HG03432 (cell line): ENCODE data around the gene CEACAM19.
"Not testable (repeated sequence)": the region's sequence is repeated elsewhere in the genome, so short reads cannot be mapped to it uniquely, and the experiment has no call there.

Experiments
- ATAC-seq: cut with Tn5 transposase; IDR thresholded peaks from one replicate; pipeline ENCODE4 v1.9.1; 2021; ENCODE audit warnings: mild to moderate bottlenecking, moderate library complexity; ENCODE audit not compliant: unreplicated experiment

Gene CEACAM19

GRCh38 chr19:44720945-44721344 lies 49.7 kb downstream of the CEACAM19 start:
- no peak for ATAC-seq

- ATAC-seq, result not testable (repeated sequence)
These were observed 50.1 kb downstream of the CEACAM19 start for GRCh38 chr19:44721369-44721768.

- ATAC-seq, result no peak
These were observed 51.1 kb downstream of the CEACAM19 start for GRCh38 chr19:44722131-44723121.

GRCh38 chr19:44723299-44723951 lies 52.1 kb downstream of the CEACAM19 start:
- peak; percentile 24 for ATAC-seq

- ATAC-seq, result peak; percentile 55
These were observed 52.7 kb downstream of the CEACAM19 start for GRCh38 chr19:44723952-44724319.

GRCh38 chr19:44725251-44725650 lies 54.0 kb downstream of the CEACAM19 start:
- ATAC-seq, result no peak

GRCh38 chr19:44725684-44726083 lies 54.4 kb downstream of the CEACAM19 start:
- ATAC-seq, result no peak

GRCh38 chr19:44726465-44726864 lies 55.2 kb downstream of the CEACAM19 start:
- ATAC-seq, result no peak

- ATAC-seq, result no peak
These were observed 56.9 kb downstream of the CEACAM19 start for GRCh38 chr19:44728178-44728577.

- ATAC-seq, result no peak
These were observed 58.3 kb downstream of the CEACAM19 start for GRCh38 chr19:44729516-44730033.

GRCh38 chr19:44731081-44731480 lies 59.8 kb downstream of the CEACAM19 start:
- no peak for ATAC-seq

- ATAC-seq, result no peak
These were observed 60.3 kb downstream of the CEACAM19 start for GRCh38 chr19:44731622-44732021.

- ATAC-seq, result no peak
These were observed 61.1 kb downstream of the CEACAM19 start for GRCh38 chr19:44732235-44733014.
